ENCODE measurements around the gene NPLOC4.
"Not testable (repeated sequence)": the region's sequence is repeated elsewhere in the genome, so short reads cannot be mapped to it uniquely, and the experiment has no call there.

NPLOC4 gene

DNA sequence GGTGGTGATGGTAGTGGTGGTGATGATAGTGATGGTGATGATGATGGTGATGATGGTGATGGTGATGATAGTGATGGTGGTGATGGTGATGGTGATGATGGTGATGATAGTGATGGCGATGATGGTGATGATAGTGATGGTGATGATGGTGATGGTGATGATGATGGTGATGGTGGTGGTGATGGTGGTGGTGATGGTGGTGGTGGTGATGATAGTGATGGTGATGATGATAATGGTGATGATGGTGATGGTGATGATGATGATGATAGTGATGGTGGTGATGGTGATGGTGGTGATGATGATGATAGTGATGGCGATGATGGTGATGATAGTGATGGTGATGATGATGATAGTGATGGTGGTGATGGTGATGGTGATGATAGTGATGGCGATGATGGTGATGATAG, 104.9 kb downstream of the NPLOC4 start:
- DNase-seq, result not testable (repeated sequence)

DNA sequence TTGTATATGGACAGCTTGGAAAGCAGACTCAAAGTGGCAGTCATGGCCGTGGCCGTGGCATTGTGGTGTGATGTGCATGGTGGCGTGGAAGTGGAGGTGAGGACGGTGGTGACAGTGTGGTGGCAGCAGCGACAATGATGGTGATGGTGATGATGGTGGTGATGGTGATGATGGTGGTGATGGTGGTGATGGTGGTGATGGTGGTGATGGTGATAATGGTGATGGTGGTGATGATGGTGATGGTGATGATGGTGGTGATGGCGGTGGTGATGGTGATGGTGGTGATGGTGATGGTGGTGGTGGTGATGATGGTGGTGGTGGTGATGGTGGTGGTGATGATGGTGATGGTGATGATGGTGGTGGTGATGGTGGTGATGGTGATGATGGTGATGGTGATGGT, 105.9 kb downstream of the NPLOC4 start:
- not testable (repeated sequence) for DNase-seq

DNA sequence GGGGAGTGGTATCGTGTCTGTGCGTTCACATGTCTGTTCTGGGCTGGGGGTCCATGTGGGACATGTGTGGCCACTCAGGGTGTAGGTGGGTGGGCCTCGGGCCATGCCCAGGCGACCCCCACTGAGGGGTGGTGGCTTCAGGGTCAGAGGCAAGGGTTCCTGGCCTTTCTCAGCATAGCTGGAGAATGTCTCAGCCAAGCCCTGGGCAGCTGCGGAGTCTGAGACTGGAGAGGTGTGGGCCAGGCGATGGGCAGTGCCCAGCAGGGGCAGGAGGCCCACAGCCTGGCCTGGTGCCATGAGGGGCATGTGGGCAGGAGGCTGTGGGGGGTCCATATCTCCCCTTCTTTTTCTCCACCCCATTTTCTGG, 107.5 kb downstream of the NPLOC4 start:
- no peak for DNase-seq

DNA sequence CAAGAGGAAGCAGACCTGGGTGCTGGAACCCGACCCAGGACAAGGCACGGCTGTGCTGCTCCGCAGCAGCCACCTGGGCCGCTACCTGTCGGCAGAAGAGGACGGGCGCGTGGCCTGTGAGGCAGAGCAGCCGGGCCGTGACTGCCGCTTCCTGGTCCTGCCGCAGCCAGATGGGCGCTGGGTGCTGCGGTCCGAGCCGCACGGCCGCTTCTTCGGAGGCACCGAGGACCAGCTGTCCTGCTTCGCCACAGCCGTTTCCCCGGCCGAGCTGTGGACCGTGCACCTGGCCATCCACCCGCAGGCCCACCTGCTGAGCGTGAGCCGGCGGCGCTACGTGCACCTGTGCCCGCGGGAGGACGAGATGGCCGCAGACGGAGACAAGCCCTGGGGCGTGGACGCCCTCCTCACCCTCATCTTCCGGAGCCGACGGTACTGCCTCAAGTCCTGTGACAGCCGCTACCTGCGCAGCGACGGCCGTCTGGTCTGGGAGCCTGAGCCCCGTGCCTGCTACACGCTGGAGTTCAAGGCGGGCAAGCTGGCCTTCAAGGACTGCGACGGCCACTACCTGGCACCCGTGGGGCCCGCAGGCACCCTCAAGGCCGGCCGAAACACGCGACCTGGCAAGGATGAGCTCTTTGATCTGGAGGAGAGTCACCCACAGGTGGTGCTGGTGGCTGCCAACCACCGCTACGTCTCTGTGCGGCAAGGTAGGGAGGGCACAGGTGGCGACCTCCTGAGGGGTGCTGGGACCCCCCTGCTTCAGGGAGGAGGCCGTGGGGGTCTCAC, 108.1 kb downstream of the NPLOC4 start:
- DNase-seq, result no peak

DNA sequence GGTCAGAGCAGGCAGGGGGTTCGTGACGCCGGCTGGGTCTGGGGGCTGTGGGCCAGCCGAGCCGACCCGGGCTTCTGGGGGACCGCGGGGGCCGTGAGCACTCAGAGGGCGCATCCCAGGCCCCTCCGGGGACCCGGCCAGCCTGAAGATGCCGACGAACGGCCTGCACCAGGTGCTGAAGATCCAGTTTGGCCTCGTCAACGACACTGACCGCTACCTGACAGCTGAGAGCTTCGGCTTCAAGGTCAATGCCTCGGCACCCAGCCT, 108.6 kb downstream of the NPLOC4 start:
- no peak for DNase-seq

DNA sequence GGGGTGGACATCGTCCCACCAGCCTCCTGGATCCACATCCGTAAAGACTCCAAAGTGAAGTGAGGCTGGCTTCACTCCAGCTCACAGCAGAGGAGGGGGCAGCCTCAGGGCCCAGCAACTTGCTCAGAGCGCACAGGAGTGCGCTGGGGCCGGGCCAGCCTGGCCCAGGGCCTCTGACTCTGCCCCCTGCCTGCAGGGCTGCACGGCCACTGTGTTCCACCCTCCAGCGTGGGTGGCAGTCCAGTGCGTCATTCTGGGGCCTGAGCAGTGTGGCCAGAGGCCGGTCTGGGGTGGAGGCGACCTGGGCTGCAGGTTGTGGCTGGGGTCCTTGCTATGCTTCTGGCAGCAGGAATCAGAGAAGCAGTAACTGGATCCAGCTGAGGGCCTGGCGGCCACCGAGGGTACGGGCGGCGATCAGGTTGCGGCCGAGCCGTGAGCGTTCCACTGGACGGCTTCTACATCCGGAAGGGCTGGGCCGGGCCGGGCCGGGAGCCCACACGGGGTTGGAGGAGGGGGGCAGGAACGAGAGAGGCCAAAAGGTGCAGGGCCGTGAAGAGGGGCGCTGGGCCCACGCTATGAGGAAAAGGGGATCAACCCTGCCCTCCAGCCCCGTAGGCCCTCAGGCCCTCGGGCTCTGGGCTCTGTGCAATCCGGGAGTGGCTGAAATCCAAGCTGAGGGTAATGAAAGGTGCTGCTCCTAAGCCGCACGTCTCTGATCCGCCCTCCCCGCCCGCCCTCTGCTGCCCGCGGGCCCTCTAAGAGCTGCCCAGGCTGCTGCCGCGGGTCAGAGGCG, 109.1 kb downstream of the NPLOC4 start, which contains the start of gene FSCN2:
Gene FSCN2 (plus strand): TSS at position 787 of the 793 bp plus-strand sequence. CDS start 155 bp downstream, outside the sequence.
- no peak for DNase-seq

DNA sequence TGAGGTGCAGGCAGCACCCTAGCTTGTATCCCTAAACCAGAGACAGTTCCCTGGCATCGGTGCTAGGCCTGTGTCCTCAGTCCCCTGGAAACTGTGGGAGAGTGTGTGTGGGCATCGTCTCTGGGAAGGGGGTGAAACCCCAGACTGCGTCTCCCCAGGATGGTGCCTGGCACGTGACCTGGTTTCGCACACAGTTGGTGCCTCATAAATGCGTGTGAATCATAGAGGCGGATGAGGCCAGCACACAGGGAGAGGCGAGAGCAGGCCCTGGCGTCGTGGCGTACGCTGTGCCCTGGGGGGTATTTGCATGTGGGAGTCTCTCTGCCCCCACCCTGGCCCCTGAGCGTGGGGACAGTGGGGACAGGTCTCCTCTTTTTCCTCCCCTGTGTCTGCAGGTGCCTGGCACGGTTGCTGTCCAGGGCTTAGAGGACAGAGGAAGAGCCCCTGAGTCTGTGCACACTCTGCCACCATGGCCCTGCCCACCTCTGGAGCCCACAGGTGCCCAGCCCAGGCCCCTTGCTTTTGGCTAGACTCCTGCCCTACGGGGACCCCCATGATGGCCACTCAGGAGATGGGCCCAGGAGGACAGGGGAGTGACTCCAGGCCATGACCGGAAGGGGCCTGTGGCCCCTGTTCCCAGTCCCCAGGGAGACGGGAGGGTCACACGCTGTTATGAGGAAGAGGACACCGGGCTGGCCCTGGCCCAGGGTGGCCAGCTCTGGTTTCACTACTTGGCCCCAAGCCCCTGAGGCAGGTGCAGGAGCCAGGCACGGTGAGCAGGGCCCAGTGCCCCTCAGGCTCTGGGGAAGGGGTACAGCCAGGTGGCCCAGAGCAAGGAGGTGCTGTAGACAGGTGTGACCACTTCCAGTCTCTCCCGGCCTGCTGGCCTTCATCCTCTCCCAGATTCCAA, 110.0 kb downstream of the NPLOC4 start:
- DNase-seq, result no peak

DNA sequence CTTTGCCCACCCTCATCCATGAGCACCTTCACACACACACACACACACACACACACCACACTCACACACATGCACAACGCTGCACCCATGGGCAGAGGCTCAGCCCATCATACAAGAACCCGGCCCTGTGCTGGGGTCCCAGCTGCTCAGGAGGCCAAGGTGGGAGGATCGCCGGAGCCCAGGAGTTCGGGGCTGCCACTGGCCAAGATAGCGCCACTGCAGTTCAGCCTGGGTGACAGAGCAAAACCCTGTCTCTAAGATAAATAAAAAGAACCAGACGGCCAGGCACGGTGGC, 112.1 kb downstream of the NPLOC4 start:
- no peak for DNase-seq

DNA sequence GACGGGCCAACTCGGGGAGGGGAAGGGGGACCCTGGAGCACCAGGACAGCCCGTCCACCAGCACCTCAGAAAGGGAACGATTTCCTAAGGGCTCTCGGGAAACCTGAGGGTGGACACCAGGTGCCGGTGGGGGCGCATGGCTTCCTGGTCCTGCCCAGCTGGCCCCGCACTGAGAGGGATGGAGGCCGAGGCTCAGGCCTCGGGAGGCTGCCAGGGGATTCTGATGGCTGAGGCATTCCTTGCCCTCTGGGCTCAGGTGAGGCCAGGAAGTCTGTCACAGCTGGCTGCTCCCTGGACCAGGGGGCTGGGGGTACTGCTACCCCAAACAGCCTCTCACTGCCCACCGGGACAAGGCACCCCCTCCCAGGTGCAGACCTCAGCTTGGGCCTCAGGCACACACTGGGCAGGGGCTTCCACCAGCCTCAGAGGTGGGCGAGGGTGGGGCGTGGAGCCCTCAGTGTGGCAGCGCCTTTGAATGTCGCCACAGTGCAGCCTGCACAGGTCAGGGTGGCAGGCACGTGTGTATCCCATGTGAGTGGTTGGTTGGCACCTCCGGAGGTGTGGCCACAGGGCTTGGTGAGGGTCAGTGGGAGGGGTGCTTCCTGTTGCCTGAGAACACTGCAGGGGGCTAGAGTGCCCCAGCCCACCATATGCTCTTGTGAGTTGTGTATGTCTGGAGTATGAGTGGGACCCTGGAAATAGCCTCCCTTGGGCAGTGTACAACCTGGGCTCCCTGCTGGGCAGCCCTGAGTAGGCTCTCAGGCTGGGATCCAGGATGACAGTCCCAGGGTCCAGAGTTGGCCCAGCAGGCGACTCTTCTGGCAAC, 112.7 kb downstream of the NPLOC4 start:
- DNase-seq, result no peak

DNA sequence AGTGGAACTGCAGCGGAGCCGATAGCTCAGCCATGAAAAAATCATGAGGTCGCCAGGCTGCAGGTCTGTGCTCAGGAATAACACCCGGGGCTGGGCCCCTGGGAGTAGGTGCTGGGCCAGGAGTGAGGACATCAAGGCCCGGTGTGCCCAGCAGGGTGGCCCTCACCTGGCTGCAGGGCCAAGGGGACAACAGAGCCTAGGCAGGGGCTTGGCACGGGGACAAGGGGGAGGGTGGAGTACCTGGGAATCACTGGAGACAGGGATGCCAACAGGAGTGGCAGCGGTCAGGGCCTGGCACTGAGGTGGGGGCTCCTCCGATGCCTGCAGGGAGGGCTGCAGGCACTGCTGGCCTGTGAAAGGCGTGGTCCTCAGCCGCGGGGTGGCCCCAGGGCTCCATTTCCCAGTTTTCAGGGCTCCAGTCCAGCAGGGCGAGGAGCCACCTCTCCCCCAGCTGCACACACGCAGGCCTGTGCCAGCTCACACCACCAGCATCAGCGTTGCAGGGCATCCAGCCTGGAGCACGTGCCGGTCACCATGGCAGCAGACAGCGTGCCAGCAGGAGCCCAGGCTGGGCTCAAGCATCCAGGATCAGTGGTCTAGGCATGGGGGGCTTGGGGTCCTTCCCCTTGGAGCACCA, 113.4 kb downstream of the NPLOC4 start:
- no peak for DNase-seq

DNA sequence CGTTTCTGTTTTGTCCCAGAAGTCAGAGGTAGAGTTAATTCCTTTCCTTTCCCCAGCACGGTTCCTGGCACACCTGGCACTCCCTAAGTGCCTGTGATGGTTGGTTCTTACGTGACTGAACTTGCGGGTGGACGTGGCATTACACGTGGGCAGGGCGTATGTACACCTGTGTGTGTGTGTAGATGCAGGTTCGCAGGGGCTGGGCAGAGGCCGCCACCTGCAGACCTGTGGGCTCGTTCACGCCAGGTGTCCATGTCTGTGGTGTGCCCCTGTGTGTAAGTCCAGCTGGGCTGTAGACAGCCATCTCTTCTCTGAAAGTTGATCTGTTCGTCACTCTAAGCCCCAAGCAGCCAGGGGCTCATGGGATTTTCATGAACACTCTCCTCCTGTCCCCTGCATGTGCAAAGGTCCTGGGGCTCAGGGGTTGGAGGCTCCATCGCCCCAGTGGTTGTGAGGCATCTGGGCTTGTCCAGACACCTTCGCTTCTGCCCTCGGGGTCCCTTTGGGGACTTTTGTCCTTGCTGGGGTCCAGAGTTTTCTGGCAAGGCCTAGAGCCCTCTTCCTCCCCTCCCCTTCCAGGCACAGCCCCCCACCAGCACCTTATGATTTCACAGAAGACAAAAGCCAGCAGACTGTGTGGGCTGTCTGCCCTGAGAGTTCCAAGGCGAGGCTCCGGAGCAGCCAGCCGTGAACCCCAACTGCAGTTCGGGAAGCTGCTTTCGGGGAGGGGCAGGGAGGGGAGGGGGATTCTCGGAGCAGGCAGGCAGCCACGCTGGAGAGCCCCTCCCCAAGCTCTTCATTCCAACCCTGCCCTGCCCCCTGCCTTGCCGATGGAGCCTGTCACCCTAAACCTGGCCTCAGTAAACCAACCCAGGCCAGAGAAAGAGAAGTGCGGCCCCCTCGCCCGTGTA, 114.2 kb downstream of the NPLOC4 start:
- peak; percentile 78 to 89 for DNase-seq

DNA sequence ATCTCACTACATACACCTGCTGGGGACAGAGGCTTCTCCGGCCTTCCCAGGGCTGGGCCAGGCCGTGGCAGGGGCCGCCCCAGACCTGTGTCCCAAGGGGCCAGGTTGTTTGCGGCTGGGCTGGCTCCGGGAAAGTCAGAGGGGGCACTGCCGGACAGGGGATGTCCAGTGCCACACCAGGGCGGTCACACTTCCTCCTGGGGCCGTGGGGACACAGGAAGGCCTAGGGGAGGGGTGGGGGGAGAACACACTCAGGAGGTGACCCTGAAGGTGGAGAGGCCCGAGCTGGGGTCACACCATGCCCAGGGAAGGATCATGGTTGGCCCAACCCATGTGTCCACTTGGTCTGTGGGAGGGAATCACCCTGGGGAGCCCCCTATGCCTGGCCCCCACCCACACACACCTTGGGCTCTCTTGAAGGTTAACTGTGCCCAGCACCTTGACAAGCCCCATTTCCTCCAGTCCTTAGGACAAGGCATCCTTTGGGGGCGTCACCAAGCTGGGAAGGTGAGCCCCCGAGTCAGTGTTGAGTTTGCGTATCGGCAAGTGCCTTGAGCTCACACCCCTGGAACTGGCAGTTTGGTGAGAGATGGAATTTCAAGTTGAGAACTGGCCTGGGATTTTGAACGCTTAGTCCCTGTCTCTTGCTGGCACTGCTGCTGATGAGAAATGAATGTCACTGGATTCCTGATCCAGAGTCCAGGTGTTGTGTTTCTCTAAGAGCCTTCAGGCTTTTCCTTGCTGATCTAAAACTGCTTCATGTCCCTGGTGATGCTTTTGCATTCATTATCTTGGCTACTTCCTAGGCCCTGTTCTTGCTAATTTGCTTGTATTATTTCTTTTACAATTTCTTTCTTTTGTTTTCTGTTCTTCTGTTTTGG, 116.7 kb downstream of the NPLOC4 start:
- DNase-seq, result no peak

DNA sequence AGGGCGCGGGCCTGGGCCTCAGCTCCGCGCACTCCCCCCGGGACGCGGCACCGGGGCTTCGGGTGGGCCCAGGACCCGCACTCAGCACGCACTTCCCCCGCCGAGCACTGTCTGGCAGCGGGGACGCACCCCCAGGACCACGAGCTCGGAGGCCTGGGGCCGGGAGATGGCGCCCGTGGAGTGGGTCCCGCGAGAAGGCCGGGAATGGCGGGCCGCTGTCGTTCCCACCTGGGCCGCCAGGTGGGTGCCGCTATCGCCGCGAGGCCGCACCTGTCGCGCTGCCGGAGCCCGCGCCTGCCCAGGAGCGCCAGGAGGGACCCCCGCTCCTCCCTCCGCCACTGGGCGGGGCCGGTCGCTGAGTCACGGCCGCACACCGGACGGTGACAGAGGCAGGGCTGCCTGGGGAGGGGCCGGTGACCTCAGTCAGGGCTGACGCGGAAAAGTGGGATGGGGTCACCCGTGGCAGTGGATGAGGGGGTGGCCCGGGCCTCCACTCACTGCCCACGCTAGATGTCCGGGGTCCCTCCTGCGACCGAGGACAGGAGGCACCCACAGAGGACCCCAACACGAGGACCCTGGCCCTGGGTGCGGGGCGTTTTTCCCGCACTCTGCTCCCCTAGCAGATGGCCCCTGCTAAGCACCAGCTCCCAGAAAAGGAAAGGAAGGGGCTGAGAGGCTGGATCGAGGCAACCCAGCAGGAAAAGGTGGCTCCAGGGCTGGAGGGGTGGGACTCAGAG, 117.5 kb downstream of the NPLOC4 start:
- DNase-seq, result no peak

DNA sequence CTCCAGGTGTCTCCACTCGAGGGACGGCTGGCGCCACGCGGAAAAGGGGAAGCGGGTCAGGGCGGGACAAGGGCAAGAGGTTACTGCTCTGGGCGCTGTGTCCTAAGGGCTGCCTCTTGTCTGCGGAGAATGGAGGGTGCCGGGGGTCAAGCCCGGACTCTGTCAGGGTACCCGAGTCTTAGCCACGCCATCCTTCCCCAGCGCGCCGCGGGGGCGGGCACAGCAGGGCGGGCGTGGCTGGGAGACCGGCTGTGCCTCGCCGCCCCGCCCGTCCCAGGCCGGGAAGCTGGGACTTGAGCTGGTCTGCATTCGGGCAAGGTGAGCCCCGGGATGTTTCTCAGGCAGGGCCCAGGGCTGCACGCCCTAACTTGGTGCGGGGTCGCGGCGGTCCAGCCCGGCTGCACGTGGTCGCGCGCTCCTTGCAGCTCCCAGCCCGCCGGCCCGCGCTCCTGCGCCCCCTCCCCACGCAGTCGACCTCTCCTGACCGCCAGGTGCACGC, 118.1 kb downstream of the NPLOC4 start:
- no peak for DNase-seq

DNA sequence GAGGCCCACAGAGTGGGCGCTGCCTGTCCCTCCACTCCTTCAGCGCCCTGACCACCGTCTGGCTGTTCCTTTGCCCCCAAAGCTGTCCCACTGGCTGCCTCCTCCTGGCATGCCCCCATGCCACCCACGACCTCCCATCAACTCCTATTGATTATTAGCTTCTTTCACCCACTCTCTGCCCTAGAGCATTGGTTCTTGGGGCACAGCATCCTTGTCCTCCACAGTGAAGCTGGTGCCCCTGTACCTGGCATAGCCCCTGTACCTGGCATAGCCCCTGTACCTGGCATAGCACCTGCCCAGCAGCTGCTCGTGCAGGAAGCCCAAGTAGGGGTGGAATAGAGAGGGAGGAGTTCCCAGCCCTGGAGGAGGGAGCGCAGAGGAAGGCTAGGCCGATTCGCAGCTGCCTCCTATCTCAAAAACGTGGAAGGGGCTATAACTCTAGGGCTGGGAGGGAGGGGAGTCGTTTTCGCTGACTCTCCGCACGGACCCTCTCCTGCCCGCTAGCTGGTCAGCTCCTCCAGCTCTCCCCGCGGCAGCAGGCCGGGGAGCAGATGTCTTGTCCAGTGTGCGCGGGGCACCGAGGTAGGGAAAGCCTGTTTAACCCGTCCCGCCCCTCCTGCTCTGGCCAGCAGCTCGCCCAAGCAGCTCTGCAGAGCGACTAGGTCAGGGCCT, 118.7 kb downstream of the NPLOC4 start:
- no peak for DNase-seq

DNA sequence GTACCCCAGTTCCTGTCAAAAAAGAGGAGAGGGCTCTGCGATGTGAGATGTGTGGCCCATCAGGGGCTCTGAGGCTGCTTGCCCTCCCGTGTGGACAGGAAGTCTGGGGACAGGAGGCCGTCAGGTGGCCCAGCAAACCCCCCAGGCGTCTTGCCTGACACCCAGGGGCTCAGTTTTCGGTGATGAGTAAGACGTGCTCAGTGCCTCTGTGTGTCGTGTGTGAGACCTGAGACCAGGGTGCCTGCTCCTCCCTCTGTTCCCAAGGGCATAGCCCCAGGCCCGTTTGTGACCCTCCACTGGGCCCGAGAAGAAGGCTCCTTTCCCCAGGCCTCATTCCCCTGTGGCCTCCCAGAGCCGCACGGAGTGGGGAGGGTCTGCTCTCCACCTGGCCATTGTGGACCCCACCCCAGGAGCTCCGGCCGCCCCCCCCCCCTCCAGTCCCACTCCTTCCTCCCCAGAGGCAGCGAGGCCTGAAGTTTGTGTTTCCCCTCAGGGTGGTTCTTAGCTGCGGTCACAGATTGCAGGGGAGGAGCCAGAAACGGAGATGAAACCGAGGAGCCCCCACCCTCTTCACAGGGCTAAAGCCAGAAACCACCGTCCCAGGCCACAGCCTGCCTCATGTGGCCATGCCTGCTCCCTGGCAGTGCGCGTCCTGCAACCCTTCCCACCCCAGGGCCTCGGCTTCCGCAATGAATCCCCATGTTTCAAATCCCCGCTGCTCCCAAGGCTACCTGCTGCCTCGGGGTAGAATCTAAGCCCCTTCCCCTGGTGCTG, 119.4 kb downstream of the NPLOC4 start:
- DNase-seq, result no peak

DNA sequence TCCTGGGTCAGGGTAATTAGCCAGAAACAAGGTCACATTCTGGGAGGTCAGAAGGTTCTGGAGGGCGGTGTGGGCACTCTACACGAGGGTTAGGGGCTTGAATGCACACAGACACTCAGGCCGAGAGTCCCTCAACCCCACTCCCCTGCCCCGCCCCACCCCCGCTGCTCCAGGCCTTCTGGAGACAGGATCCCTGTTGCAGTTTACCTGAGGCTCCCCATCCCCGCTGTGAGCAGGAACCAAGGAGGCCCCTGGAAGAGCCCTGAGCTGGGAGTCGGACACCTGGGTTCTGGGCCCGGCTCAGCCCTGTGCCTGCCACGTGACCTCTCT, 119.9 kb downstream of the NPLOC4 start:
- no peak for DNase-seq

DNA sequence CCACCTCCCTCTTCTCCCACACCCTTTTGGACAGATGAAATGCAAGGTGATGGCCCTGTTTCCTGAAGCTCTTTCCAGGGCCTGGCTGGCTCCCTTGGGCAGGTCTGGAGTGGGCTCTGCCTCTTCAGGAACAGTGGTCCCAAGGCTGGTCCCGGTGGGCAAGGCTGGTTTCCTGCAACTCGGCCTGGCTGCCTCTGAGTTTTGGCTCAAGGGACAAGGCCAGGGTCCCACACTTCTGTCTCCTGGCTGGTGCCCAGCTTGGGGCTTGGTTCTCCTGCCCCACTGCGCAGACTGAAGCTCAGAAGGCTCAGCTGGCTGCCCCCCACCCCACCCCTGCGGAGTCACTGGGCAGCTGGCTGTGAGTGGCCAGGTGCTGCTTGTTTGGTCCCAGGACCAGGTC, 120.5 kb downstream of the NPLOC4 start:
- no peak for DNase-seq
